Natural killer cell (primary cell): ENCODE data around the gene KCNK17. TPM values are rescaled to one million over a fixed set of nuclear protein-coding genes. Genes with fewer than 3 reads are reported as not detected.

Experiments used
- ATAC-seq, 3 donors: fragments of 150-1000 bp in 2 of 3; fragments of 200-7000 bp in 1 of 3; cut with Tn5 transposase; 1 replicate in 1 of 3; 2 replicates in 2 of 3; pipeline ENCODE4 v1.10.0; 2021; ENCODE audit warnings: mild to moderate bottlenecking in 2 of 3, moderate library complexity in 2 of 3
- DNase-seq, 2 donors: peaks; one replicate each; pipeline versions ENCODE4 v3.0.0 to v3.0.0-alpha.2; 2013 to 2021; ENCODE audit warnings: mixed read lengths in 1 of 2
- H3K27ac ChIP-seq: one replicate; pipeline ENCODE4 v1.5.1; 2013; ENCODE audit warnings: mild to moderate bottlenecking, low read length
- H3K27me3 ChIP-seq: one replicate; pipeline ENCODE4 v1.6.1; 2013; ENCODE audit warnings: low read length; ENCODE audit not compliant: control insufficient read depth, insufficient read depth
- H3K36me3 ChIP-seq: one replicate; pipeline ENCODE4 v1.6.1; 2013; ENCODE audit warnings: low read length; ENCODE audit not compliant: control insufficient read depth, insufficient read depth
- H3K4me1 ChIP-seq: one replicate; pipeline ENCODE4 v1.6.1; 2013; ENCODE audit warnings: low read length; ENCODE audit not compliant: control insufficient read depth, insufficient read depth
- H3K4me3 ChIP-seq: one replicate; pipeline ENCODE4 v1.5.1; 2013; ENCODE audit warnings: low read length
- H3K9me3 ChIP-seq: one replicate; pipeline ENCODE4 v1.6.1; 2013; ENCODE audit warnings: low read length; ENCODE audit not compliant: control insufficient read depth, insufficient read depth
- H3K27ac Mint-ChIP-seq, 2 donors: one replicate each; pipeline ENCODE4 v1.8.0; 2022; ENCODE audit warnings: mild to moderate bottlenecking in 2 of 2, mixed read lengths in 2 of 2, moderate library complexity in 1 of 2
- H3K27me3 Mint-ChIP-seq, 2 donors: one replicate each; pipeline ENCODE4 v1.8.0; 2022; ENCODE audit warnings: low read depth in 2 of 2, mixed read lengths in 2 of 2
- H3K36me3 Mint-ChIP-seq: one replicate; pipeline ENCODE4 v1.8.0; 2022; ENCODE audit warnings: mixed read lengths
- H3K4me1 Mint-ChIP-seq, 2 donors: one replicate each; pipeline ENCODE4 v1.8.0; 2022; ENCODE audit warnings: mixed read lengths in 2 of 2
- H3K4me3 Mint-ChIP-seq: one replicate; pipeline ENCODE4 v1.8.0; 2022; ENCODE audit warnings: mild to moderate bottlenecking, moderate library complexity, mixed read lengths
- H3K9me3 Mint-ChIP-seq, 2 donors: one replicate each; pipeline ENCODE4 v1.8.0; 2022; ENCODE audit warnings: mixed read lengths in 2 of 2
- CTCF ChIP-seq: fragments of 200-600 bp; IDR thresholded peaks from one replicate; pipeline ENCODE4 v1.8.0; 2022; ENCODE audit warnings: antibody characterized with exemption
- WGBS: methylation state at CpG from one replicate; pipeline ENCODE4 v1.1.7; 2013; ENCODE audit warnings: missing lambda C conversion rate; ENCODE audit not compliant: insufficient coverage; 5-methylcytosine and 5-hydroxymethylcytosine counted together
- intact Hi-C: fragments of 100-400 bp; cut with micrococcal nuclease; formaldehyde crosslinking; loops from one replicate; pipeline ENCODE4 v1.14.2; 2022
- total RNA-seq, 4 donors: library from RNA; stranded (reverse); fragments of 120-200 nt in 1 of 4; gene quantifications; one replicate each; pipeline versions ENCODE4 v1.2.3 to v1.2.4, GENCODE V29; 2013 to 2022

Gene KCNK17
- total RNA-seq, 3 donors from 2014 or later (not counting 1 experiment from before 2014, with no cell fraction given) = 0.24 TPM; not detected in 2

GRCh38 chr6:39335780-39336545, 21.7 kb upstream of the KCNK17 start:
- H3K27ac Mint-ChIP-seq = peak overlapping the region; percentile 80 to 85
- H3K9me3 ChIP-seq = no peaks in the 10 kb centered on the region
- no peak overlapping the region for H3K4me3 ChIP-seq

GRCh38 chr6:39333644-39334438, 19.6 kb upstream of the KCNK17 start:
- Mint-ChIP-seq H3K27ac (no peak overlapping the region), H3K4me3 (peak overlapping the region; percentile 13), H3K9me3 (no peaks in the 10 kb centered on the region), H3K27me3 (peaks cover 0 to 9% of the 10 kb centered on the region in 2 donors), H3K36me3 (no peaks in the 10 kb centered on the region), H3K4me1 (peaks cover 47 to 48% of the 10 kb centered on the region in 2 donors)
- H3K27ac ChIP-seq = no peak overlapping the region
- WGBS = 91% methylated on average over 7 of the region's 7 CpGs
- H3K4me3 ChIP-seq = no peak overlapping the region
- no peak for TF ChIP-seq CTCF
- no peaks in the 10 kb centered on the region for H3K9me3 ChIP-seq
- DNase-seq = no peak
- H3K27me3 ChIP-seq = no peaks in the 10 kb centered on the region
- H3K4me1 ChIP-seq = peaks cover 36% of the 10 kb centered on the region
- H3K36me3 ChIP-seq = no peaks in the 10 kb centered on the region
- ATAC-seq = no peak
- intact Hi-C loops = no loop called here

More at GRCh38 chr6:39335780-39336545, 21.7 kb upstream of the KCNK17 start:
- Mint-ChIP-seq H3K9me3 (no peaks in the 10 kb centered on the region), H3K27me3 (peaks cover 0 to 5% of the 10 kb centered on the region in 2 donors), H3K4me3 (peak overlapping the region; percentile 89), H3K4me1 (peaks cover 56 to 57% of the 10 kb centered on the region in 2 donors), H3K36me3 (no peaks in the 10 kb centered on the region)
- 6% methylated on average over 5 of the region's 5 CpGs for WGBS
- intact Hi-C loops = no loop called here
- H3K4me1 ChIP-seq = peaks cover 47% of the 10 kb centered on the region
- peak; percentile 50 to 88 (median 64) for ATAC-seq
- no peak for DNase-seq
- no peak overlapping the region for H3K27ac ChIP-seq
- no peak for TF ChIP-seq CTCF
- H3K27me3 ChIP-seq = no peaks in the 10 kb centered on the region
- no peaks in the 10 kb centered on the region for H3K36me3 ChIP-seq

- DNase-seq = no peak
- H3K4me3 ChIP-seq = no peak overlapping the region
- intact Hi-C loops = no loop called here
- H3K9me3 ChIP-seq = no peaks in the 10 kb centered on the region
- no peaks in the 10 kb centered on the region for H3K9me3 Mint-ChIP-seq
- no peak overlapping the region for H3K27ac Mint-ChIP-seq
- peaks cover 0 to 12% of the 10 kb centered on the region in 2 donors for H3K27me3 Mint-ChIP-seq
- ATAC-seq = no peak
- no peaks in the 10 kb centered on the region for H3K36me3 Mint-ChIP-seq
- no peak overlapping the region for H3K27ac ChIP-seq
- H3K4me1 ChIP-seq = peaks cover 12% of the 10 kb centered on the region
- no peaks in the 10 kb centered on the region for H3K36me3 ChIP-seq
- peaks cover 13 to 14% of the 10 kb centered on the region in 2 donors for H3K4me1 Mint-ChIP-seq
- TF ChIP-seq CTCF = no peak
- WGBS = 52% methylated on average over 2 of the region's 3 CpGs
- no peak overlapping the region for H3K4me3 Mint-ChIP-seq
- H3K27me3 ChIP-seq = no peaks in the 10 kb centered on the region
Measured at GRCh38 chr6:39330476-39330875, 16.3 kb upstream of the KCNK17 start.
